GM12801 (cell line): ENCODE measurements around the gene CTF1.

Experiments
- CTCF ChIP-seq: IDR thresholded peaks from one replicate; pipeline ENCODE4 v1.5.1; 2011; ENCODE audit warnings: control low read depth; ENCODE audit not compliant: insufficient read length; ENCODE audit errors: extremely low read depth

The CTF1 gene

DNA sequence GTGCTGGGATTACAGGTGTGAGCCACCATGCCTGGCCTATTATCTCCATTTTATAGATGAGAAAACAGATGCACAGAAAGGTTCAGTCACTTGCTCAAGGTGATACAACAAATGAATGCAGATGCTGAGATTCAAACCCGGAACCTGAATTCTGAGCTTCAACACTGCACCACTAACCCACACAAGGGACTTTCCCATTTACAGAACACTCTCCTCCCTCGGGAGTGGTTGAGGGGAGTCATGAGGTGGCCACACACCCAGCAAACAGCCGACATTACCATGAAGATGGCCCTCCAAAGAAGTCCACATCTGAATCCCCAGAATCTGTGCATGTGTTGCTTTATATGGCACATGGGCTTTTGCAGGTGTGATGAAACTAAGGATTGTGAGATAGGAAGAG lies 11.7 kb upstream of the CTF1 start:
- TF ChIP-seq CTCF: no peak

DNA sequence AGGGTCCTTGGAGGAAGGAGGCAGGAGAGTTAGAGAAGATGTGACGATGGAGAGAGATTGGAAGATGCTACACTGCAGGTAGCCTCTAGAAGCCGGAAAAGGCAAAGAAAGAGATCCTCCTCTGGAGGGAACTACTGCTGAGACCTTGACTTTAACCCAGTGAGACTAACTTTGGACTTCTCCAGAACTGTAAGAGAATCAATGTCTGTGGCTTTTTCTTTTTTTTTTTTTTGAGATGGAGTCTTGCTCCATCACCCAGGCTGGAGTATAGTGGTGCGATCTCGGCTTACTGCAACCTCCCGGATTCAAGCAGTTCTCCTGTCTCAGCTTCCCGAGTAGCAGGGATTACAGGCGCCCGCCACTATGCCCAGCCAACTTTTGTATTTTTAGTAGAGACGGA lies 11.2 kb upstream of the CTF1 start:
- no peak for TF ChIP-seq CTCF

DNA sequence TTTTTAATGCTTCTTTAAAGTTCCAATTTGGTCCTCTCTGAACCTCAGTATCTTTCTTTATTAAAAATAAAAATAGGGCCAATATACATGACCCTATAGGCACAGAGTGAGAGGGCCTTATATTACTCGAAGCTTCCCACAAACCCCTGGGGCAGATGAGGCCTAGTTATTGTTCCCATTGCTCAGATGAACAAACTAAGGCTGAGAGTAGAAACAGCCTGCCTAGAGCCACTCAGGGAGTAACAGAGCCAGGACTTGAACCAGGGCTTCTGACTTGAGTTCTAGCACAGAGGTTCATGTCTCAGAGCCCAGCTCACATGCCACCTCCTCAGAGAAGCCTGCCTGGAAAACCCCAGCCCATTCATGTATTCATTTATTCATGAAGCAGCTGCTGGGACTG lies 10.3 kb upstream of the CTF1 start:
- TF ChIP-seq CTCF: no peak

DNA sequence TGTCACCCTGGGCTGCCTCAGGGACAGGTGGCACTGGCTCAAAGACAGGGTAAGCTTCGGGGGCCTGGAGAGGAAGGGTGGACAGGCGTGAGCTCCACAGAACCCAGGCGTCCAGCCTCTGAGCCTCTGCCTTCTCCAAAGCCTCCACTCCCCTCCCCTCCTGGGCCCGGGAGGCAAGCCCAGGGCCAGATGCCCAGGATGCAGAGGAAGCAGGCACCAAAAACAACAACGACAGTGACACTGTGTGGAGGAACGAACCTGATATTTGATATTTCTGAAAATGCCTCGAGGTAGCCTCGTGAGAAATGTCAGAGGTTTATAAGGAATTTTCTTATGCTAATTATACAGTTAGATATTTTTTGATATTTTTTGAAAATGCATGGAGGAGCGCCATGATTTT lies 8.5 kb upstream of the CTF1 start:
- no peak for TF ChIP-seq CTCF

GRCh38 chr16:30888856-30889499 lies 7.4 kb upstream of the CTF1 start:
- TF ChIP-seq CTCF: no peak

- no peak for TF ChIP-seq CTCF
Measured at GRCh38 chr16:30889721-30890120, 6.7 kb upstream of the CTF1 start.

DNA sequence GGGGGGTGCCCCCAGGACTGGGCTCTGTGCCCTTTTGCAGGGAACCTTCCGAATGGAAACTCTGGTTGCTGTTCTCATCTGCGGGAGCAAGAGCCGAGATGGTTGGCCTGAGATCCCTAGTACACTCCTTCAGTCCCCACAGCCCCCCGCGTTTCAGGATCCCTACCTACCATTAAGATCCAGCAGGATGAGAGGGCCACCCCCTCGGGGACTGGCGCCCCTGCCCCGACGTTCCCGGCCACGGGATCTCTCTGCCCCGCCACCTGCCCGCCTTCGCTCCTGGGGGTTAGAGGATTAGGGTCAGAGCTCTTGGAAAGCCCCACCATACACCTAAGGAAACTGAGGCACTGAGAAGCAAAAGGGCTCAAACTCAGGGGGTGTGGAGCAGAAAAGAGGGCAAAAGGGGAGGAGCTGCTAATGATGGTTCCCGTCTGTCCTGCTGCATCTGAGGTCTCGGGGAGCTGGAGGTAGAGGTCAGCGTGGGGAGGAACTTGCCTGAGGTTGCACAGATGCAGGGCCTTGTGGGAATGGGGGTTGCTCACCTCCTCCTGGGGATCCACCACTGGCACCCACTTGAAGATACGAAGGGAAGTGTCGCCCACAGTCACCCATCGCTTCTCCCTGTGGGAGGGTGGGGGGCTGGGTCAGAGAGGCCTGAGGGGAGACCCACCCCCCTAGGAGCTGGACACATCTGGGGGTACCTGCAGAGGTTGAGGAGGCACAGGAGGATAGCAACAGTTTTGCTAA lies 3.6 kb upstream of the CTF1 start:
- no peak for TF ChIP-seq CTCF
